ENCODE data around the gene RASSF8. TPM values are rescaled to one million over a fixed set of nuclear protein-coding genes. Genes with fewer than 3 reads are reported as not detected.

Gene RASSF8
- total RNA-seq, 3 donors from 2014 or later (not counting 1 experiment from before 2014, with no cell fraction given): 0.35 to 1.3 (median 1.2) TPM

DNA sequence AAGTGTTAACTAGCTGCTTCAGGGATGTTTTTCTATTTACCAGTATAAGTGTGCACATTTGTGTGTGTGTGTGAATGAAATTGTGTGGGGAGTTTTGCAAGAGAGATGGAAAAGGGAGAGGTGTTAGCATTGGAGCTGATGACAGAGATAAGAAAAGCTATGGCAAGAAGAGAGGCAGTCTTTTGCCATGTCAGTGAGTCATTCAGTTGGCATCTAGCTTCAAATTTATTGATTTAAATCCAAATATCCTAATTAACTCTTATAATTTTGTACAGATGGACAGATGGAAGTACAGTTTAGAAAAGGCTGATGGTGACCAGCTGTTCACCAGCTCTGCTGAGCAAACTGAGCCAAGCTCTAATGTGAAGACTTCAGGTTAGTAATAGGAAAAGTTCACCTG is 169.7 kb downstream of the RASSF8 start:
- ATAC-seq: no peak
- H3K4me1 ChIP-seq (ENCODE audit: control insufficient read depth, insufficient read depth, low read length): peaks cover 24% of the 10 kb centered on the region
- DNase-seq: no peak
- no peaks in the 10 kb centered on the region for H3K9me3 ChIP-seq (ENCODE audit: control insufficient read depth, insufficient read depth, low read length)
- H3K27ac Mint-ChIP-seq: no peak overlapping the region
- H3K27ac ChIP-seq (ENCODE audit: low read length): no peak overlapping the region
- H3K4me1 Mint-ChIP-seq: peaks cover 14 to 23% of the 10 kb centered on the region in 2 donors
- H3K4me3 Mint-ChIP-seq: no peak overlapping the region
- TF ChIP-seq, protein P1, sequence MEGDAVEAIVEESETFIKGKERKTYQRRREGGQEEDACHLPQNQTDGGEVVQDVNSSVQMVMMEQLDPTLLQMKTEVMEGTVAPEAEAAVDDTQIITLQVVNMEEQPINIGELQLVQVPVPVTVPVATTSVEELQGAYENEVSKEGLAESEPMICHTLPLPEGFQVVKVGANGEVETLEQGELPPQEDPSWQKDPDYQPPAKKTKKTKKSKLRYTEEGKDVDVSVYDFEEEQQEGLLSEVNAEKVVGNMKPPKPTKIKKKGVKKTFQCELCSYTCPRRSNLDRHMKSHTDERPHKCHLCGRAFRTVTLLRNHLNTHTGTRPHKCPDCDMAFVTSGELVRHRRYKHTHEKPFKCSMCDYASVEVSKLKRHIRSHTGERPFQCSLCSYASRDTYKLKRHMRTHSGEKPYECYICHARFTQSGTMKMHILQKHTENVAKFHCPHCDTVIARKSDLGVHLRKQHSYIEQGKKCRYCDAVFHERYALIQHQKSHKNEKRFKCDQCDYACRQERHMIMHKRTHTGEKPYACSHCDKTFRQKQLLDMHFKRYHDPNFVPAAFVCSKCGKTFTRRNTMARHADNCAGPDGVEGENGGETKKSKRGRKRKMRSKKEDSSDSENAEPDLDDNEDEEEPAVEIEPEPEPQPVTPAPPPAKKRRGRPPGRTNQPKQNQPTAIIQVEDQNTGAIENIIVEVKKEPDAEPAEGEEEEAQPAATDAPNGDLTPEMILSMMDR (IDR thresholded peaks at IDR 0.05): no peak
- H3K27me3 Mint-ChIP-seq (ENCODE audit: low read depth in 2 of 2): peaks cover 53 to 80% of the 10 kb centered on the region in 2 donors
- peaks cover 34% of the 10 kb centered on the region for H3K27me3 ChIP-seq (ENCODE audit: control insufficient read depth, insufficient read depth, low read length)
- H3K36me3 Mint-ChIP-seq: no peaks in the 10 kb centered on the region
- no peak overlapping the region for H3K4me3 ChIP-seq (ENCODE audit: low read length)
- H3K36me3 ChIP-seq (ENCODE audit: control insufficient read depth, insufficient read depth, low read length): no peaks in the 10 kb centered on the region
- intact Hi-C loops (cut with micrococcal nuclease): no loop called here
- no peaks in the 10 kb centered on the region for H3K9me3 Mint-ChIP-seq

Other genes with a start within 250 kb of the RASSF8 start
- 1 to 10 TPM in 1 of 3 donors, under 1 TPM in 1, not detected in 1; 0.09 to 3.7 TPM for gene BHLHE41, start 166.4 kb downstream of the RASSF8 start, total RNA-seq
- under 1 TPM in 1 of 3 donors, not detected in 2; 0.95 TPM for gene SSPN, start 236.9 kb downstream of the RASSF8 start, total RNA-seq

All from natural killer cell (primary cell).